ENCODE data around the gene PPP1R1C. TPM values are rescaled to one million over a fixed set of nuclear protein-coding genes. Genes with fewer than 3 reads are reported as not detected.

Gene PPP1R1C
- total RNA-seq, 3 donors from 2014 or later = 0.75 TPM; not detected in 2

DNA sequence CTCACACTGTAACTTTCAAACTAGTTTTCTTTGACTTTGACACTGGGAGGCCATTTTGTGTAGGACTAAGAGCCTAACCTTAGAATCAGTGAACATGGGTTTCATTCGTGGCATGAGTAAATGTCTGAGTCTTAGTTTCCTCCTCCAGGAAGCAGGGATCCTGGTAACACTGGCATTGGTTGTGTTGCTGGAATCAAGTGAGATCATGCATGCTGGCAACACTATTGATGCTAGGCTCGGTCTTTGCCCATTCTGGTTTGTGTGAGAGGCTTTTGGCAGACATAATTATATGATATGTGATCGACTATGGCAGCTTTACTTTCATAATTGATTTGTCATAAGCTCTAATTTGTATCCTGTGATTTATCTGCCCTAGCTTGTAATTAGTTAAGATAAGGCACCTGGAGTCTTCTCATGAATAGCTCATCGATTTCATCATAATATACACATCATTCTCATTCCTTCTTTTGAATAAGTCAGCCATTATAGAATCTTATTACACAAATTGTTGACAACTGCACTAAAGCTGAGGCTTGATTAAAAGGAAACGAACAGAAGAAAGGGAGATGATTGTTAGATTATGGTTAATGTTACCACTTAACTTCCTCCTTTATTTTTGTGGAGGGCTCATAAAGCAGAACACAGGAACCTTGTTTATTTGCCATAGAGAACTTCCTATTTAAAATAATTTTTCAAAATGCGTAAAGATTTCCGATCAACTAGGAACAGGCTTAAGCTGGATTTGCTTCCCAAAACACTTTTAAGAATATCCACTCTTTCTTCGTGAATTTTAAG, 12.6 kb downstream of the PPP1R1C start:
- DNase-seq (no peak), ATAC-seq (no peak)
- TF ChIP-seq CTCF (IDR thresholded peaks at IDR 0.05) = no peak

DNA sequence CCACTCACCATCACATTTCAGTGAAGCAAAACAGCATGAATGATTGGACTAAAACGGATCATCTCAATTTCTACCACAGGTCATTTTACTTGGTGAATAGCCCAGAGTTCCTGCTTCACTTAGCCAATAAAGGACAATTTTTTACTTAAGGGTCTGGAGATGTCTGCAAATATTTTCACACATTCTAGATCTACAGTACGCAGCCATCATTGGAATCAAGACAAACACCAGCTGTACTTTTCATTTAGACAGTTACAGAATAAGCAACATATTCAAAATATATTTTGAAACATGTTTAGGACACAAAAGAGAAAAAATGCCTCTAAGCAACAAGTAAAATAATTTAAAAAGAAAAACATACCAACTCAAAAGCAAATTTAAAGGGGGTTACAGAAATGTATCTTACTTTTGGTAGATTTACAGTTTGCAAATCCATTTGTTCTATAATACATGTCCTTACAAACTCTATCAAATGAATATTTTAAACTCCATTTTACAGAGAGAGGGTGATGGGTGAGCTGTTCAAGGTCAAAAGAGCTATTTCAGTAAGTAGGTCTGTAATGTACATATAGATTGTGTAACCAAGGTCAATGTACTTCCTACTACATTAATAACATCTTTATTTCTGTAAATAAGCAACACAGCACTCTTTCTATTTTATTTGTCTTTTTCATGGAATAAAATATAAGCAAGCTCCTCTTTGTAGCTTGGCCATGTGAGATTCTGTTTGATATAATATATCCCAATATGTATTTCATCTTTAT, 13.4 kb downstream of the PPP1R1C start:
- no peaks in the 10 kb centered on the region for H3K4me1 ChIP-seq (ENCODE audit: low read depth)
- H3K36me3 ChIP-seq (ENCODE audit: low read depth) = no peaks in the 10 kb centered on the region
- no peaks in the 10 kb centered on the region for H3K9me3 ChIP-seq
- no peak overlapping the region for H3K4me3 ChIP-seq
- TF ChIP-seq CTCF (IDR thresholded peaks at IDR 0.05) = no peak
- no peak for ATAC-seq
- DNase-seq = no peak
- intact Hi-C loops (cut with DNase I, micrococcal nuclease) = no loop called here

More for the DNA sequence above, 12.6 kb downstream of the PPP1R1C start:
- no peaks in the 10 kb centered on the region for H3K36me3 ChIP-seq (ENCODE audit: low read depth)
- no peaks in the 10 kb centered on the region for H3K4me1 ChIP-seq (ENCODE audit: low read depth)
- intact Hi-C loops (cut with DNase I, micrococcal nuclease) = no loop called here
- H3K9me3 ChIP-seq = no peaks in the 10 kb centered on the region
- no peak overlapping the region for H3K4me3 ChIP-seq

GRCh38 chr2:181999911-182000310, 14.3 kb downstream of the PPP1R1C start:
- Histone ChIP-seq H3K4me3 (no peak overlapping the region), H3K4me1 (ENCODE audit: low read depth) (no peaks in the 10 kb centered on the region), H3K9me3 (no peaks in the 10 kb centered on the region), H3K36me3 (ENCODE audit: low read depth) (no peaks in the 10 kb centered on the region)
- intact Hi-C loops (cut with DNase I, micrococcal nuclease) = no loop called here
- no peak for ATAC-seq
- no peak for TF ChIP-seq CTCF (IDR thresholded peaks at IDR 0.05)
- DNase-seq = no peak

DNA sequence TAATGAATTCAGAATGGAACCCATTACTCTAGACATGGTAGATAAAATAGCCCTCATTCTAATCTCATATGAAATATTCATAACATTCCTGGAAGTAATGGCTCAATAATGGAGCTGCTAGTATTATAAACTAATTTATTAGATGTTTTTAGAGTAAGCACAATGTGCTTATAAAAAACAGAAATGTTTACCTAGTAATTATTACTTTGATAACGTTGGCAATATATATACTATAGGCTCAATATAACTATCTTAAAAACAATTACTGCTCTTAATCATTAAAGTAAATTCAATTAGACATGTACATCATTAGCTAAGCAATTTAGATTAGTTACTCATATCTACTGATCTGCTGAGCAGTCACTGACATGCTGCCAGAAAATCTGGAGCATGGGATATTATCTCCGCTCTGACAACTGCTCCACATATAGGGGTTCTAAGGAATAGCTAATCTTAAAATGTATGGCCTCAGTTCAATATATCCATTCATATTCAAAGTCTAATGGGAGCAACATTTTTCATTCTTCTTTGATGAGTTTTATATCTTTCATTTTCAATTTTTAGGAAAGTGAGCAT, 19.4 kb downstream of the PPP1R1C start:
- Histone ChIP-seq H3K9me3 (no peaks in the 10 kb centered on the region), H3K4me3 (no peak overlapping the region), H3K36me3 (ENCODE audit: low read depth) (no peaks in the 10 kb centered on the region), H3K4me1 (ENCODE audit: low read depth) (no peaks in the 10 kb centered on the region)
- ATAC-seq = no peak
- no peak for TF ChIP-seq CTCF (IDR thresholded peaks at IDR 0.05)
- intact Hi-C loops (cut with DNase I, micrococcal nuclease) = no loop called here
- no peak for DNase-seq

DNA sequence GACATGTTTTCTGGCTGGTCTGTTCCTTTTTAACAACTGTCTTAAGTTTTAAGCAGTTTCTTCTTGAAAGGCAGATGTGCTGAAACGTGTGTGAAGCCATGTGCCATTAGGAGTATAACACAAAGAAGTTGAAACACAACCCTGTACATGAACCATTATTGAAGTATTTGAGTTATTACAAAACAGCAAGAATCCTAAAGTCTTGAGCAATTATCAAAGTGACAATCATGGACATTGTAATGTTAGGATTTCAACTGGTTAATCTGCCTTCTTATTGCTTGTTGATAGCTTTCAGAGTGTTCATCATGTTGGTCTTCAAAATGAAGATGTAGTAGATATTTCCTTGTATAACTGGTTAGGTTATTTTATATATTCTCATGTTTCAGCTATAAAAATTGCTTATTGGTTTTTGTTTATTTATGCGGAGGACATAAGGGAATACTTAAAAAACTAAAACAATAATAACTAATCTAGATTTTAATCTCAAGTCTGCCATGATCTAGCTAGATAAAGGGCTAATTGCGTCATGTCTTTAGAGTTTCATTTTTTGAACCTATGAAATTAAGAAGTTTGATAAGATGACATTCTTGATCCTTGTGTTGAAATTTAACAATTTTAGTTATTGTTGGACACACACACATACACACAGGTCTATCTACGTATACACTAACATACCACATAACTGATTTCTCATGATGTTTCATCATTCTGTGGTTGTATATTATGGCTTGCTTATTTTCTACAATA, 21.1 kb downstream of the PPP1R1C start:
- intact Hi-C loops (cut with DNase I, micrococcal nuclease) = no loop called here
- TF ChIP-seq CTCF (IDR thresholded peaks at IDR 0.05) = no peak
- Histone ChIP-seq H3K4me1 (ENCODE audit: low read depth) (no peaks in the 10 kb centered on the region), H3K9me3 (no peaks in the 10 kb centered on the region), H3K4me3 (no peak overlapping the region), H3K36me3 (ENCODE audit: low read depth) (no peaks in the 10 kb centered on the region)
- no peak for ATAC-seq
- DNase-seq = no peak
